Measurements from ENCODE around the gene DNAJC5G. TPM values are rescaled to one million over a fixed set of nuclear protein-coding genes. Genes with fewer than 3 reads are reported as not detected.
"Not testable (repeated sequence)": the region's sequence is repeated elsewhere in the genome, so short reads cannot be mapped to it uniquely, and the experiment has no call there.

Gene DNAJC5G
- total RNA-seq, 1 experiment from 2014 or later = not detected

DNA sequence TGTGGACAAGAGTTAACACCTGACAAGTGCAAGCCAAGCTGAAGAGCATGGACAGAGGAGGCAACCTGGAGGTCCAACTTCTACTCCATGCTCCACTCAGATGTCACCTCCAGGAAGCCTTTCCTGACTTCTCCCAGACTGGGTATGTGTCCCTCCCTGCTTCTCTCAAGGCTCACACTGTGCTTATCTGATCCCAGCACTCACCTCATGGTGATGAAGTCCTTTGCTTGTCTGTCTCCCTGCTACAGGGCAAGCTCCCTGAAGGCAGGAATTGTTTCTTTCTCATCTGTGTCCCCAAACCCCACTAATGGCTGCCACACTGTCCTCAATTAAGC lies 9.7 kb upstream of the DNAJC5G start:
- H3K9me3 Mint-ChIP-seq (ENCODE audit: unreplicated experiment) = no peaks in the 10 kb centered on the region

GRCh38 chr2:27268296-27268695 lies 6.9 kb upstream of the DNAJC5G start:
- H3K9me3 Mint-ChIP-seq (ENCODE audit: unreplicated experiment); BruUV-seq (replicated peaks); H3K27me3 Mint-ChIP-seq (ENCODE audit: insufficient read depth, unreplicated experiment); H3K4me3 Mint-ChIP-seq (ENCODE audit: unreplicated experiment); H3K27ac Mint-ChIP-seq (ENCODE audit: low read depth, unreplicated experiment); intact Hi-C loops (cut with micrococcal nuclease); H3K36me3 Mint-ChIP-seq (ENCODE audit: insufficient read depth, unreplicated experiment); DNase-seq (ENCODE audit: unreplicated experiment): not testable (repeated sequence)
- peaks cover 14% of the 10 kb centered on the region for H3K4me1 Mint-ChIP-seq (ENCODE audit: insufficient read depth, unreplicated experiment)
- ChIA-PET CTCF (interaction anchor here (0.6 to 5.9 kb wide), 4 partner anchors 12 to 251 kb away, joined by 4 to 41 read pairs (median 6); no protein-coding TSS in a partner anchor), POLR2A (interaction anchor here (0.6 kb wide), 1 partner anchor 371 kb away, joined by 3 read pairs; no protein-coding TSS in a partner anchor)

More for the DNA sequence above, 9.7 kb upstream of the DNAJC5G start:
- no peak overlapping the region for H3K27ac Mint-ChIP-seq (ENCODE audit: low read depth, unreplicated experiment)
- intact Hi-C loops (cut with micrococcal nuclease) = no loop called here
- ChIA-PET CTCF (interaction anchor here (0.7 to 5.9 kb wide), 8 partner anchors 8 to 166 kb away, joined by 3 to 41 read pairs (median 5); no protein-coding TSS in a partner anchor), POLR2A (interaction anchor here (0.6 kb wide), 1 partner anchor 13 kb away, joined by 3 read pairs; no protein-coding TSS in a partner anchor)
- no peak for DNase-seq (ENCODE audit: unreplicated experiment)
- H3K36me3 Mint-ChIP-seq (ENCODE audit: insufficient read depth, unreplicated experiment) = no peaks in the 10 kb centered on the region
- H3K27me3 Mint-ChIP-seq (ENCODE audit: insufficient read depth, unreplicated experiment) = peaks cover 18% of the 10 kb centered on the region
- H3K4me1 Mint-ChIP-seq (ENCODE audit: insufficient read depth, unreplicated experiment) = peaks cover 11% of the 10 kb centered on the region
- BruUV-seq (replicated peaks) = no TSS peak
- H3K4me3 Mint-ChIP-seq (ENCODE audit: unreplicated experiment) = no peak overlapping the region
- TF ChIP-seq CTCF (IDR thresholded peaks at IDR 0.05; ENCODE audit: unreplicated experiment) = no peak

GRCh38 chr2:27270131-27270530 lies 5.1 kb upstream of the DNAJC5G start:
- DNase-seq (ENCODE audit: unreplicated experiment) = no peak
- H3K9me3 Mint-ChIP-seq (ENCODE audit: unreplicated experiment) = no peaks in the 10 kb centered on the region
- H3K27me3 Mint-ChIP-seq (ENCODE audit: insufficient read depth, unreplicated experiment) = no peaks in the 10 kb centered on the region
- H3K36me3 Mint-ChIP-seq (ENCODE audit: insufficient read depth, unreplicated experiment) = peaks cover 11% of the 10 kb centered on the region
- H3K4me1 Mint-ChIP-seq (ENCODE audit: insufficient read depth, unreplicated experiment) = peaks cover 7% of the 10 kb centered on the region
- ChIA-PET CTCF (interaction anchor here (0.8 to 1.4 kb wide), 2 partner anchors 9 to 14 kb away, joined by 3 to 10 read pairs; no protein-coding TSS in a partner anchor), POLR2A (no interaction called here)
- no peak for TF ChIP-seq CTCF (IDR thresholded peaks at IDR 0.05; ENCODE audit: unreplicated experiment)
- intact Hi-C loops (cut with micrococcal nuclease) = no loop called here
- no peak overlapping the region for H3K4me3 Mint-ChIP-seq (ENCODE audit: unreplicated experiment)
- no peak overlapping the region for H3K27ac Mint-ChIP-seq (ENCODE audit: low read depth, unreplicated experiment)
- BruUV-seq (replicated peaks) = no TSS peak

DNA sequence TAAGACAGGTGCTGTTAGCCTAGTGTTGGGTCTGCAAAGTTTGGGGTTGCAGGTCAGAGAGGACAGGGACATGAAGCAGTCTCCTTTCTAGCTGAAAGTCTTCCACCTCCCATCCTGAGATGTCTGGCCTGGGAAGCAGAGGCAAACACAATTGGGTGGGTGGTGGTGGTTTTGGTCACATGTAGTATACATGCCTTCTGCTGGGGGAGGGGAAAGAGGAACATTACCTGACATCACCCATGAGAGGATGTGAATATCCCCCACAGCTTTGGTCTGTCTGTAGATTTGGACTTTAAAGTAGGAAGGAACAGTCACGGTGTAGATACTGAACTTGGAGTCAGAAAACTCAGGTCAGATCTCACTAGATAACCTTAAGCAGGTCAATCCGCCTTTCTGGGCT lies 4.6 kb upstream of the DNAJC5G start:
- ChIA-PET CTCF (interaction anchor here (0.8 to 2.1 kb wide), 3 partner anchors 10 to 32 kb away, joined by 3 to 19 read pairs (median 4); no protein-coding TSS in a partner anchor), POLR2A (interaction anchor here (1.5 kb wide), 1 partner anchor 199 kb away, joined by 3 read pairs; the partner anchor contains the start of gene OST4)
- Mint-ChIP-seq H3K9me3 (ENCODE audit: unreplicated experiment) (no peaks in the 10 kb centered on the region), H3K4me1 (ENCODE audit: insufficient read depth, unreplicated experiment) (peaks cover 7% of the 10 kb centered on the region), H3K36me3 (ENCODE audit: insufficient read depth, unreplicated experiment) (peaks cover 12% of the 10 kb centered on the region), H3K27me3 (ENCODE audit: insufficient read depth, unreplicated experiment) (no peaks in the 10 kb centered on the region), H3K4me3 (ENCODE audit: unreplicated experiment) (no peak overlapping the region), H3K27ac (ENCODE audit: low read depth, unreplicated experiment) (no peak overlapping the region)
- no TSS peak for BruUV-seq (replicated peaks)
- DNase-seq (ENCODE audit: unreplicated experiment) = no peak
- intact Hi-C loops (cut with micrococcal nuclease) = no loop called here
- no peak for TF ChIP-seq CTCF (IDR thresholded peaks at IDR 0.05; ENCODE audit: unreplicated experiment)
